GM12875 (cell line): Measurements from ENCODE around the gene MEIG1.

Experiments
- H3K4me3 ChIP-seq: one replicate; pipeline ENCODE4 v1.5.1; 2011; ENCODE audit warnings: low read depth, low read length, control low read depth
- CTCF ChIP-seq: IDR thresholded peaks from 2 replicates; pipeline ENCODE4 v1.5.1; 2011; ENCODE audit warnings: low read depth, mild to moderate bottlenecking, control low read depth, inconsistent platforms, low read length, moderate library complexity, borderline replicate concordance; ENCODE audit not compliant: insufficient read depth

The MEIG1 gene

GRCh38 chr10:14959221-14960057 is at the start of gene MEIG1:
Gene MEIG1 (plus strand): TSS chr10:14959388. CDS start chr10:14966469, 7,081 bp downstream.
- peak within 1 kb of the TSS; percentile 74 for H3K4me3 ChIP-seq
- TF ChIP-seq CTCF = no peak

GRCh38 chr10:14910953-14911352 is 48.2 kb upstream of the MEIG1 start:
- TF ChIP-seq CTCF = no peak
- no peak overlapping the region for H3K4me3 ChIP-seq

- H3K4me3 ChIP-seq = no peak overlapping the region
- no peak for TF ChIP-seq CTCF
These were observed 47.4 kb upstream of the MEIG1 start for GRCh38 chr10:14911801-14912200.

GRCh38 chr10:14916600-14916999 is 42.6 kb upstream of the MEIG1 start:
- TF ChIP-seq CTCF = no peak
- H3K4me3 ChIP-seq = no peak overlapping the region

- no peak overlapping the region for H3K4me3 ChIP-seq
- no peak for TF ChIP-seq CTCF
These were observed 41.4 kb upstream of the MEIG1 start for GRCh38 chr10:14917827-14918226.

GRCh38 chr10:14918964-14919363 is 40.2 kb upstream of the MEIG1 start:
- no peak for TF ChIP-seq CTCF
- H3K4me3 ChIP-seq = no peak overlapping the region

GRCh38 chr10:14924013-14924412 is 35.2 kb upstream of the MEIG1 start:
- H3K4me3 ChIP-seq = no peak overlapping the region
- TF ChIP-seq CTCF = no peak
